Keratinocyte (primary cell): ENCODE measurements around the gene RNF180. TPM values are rescaled to one million over a fixed set of nuclear protein-coding genes. Genes with fewer than 3 reads are reported as not detected.

Source experiments
- DNase-seq: peaks from one replicate; pipeline ENCODE4 v3.0.0-alpha.2; 2011; ENCODE audit warnings: low read depth, missing footprints, low spot score
- FAIRE-seq: peaks from 2 replicates; lab custom pipeline; 2011; peaks lifted over from hg19 to GRCh38; lab: Jason Lieb, UNC
- H2AFZ ChIP-seq: 2 replicates; pipeline ENCODE4 v1.6.0; 2012; ENCODE audit warnings: low read length, control low read depth, inconsistent platforms; ENCODE audit not compliant: control insufficient read depth
- H3K27ac ChIP-seq: 2 replicates; pipeline ENCODE4 v1.5.1; 2011; ENCODE audit warnings: low read length; ENCODE audit not compliant: control insufficient read depth, insufficient read depth
- H3K27me3 ChIP-seq: 3 replicates; pipeline ENCODE4 v1.6.0; 2011; ENCODE audit warnings: low read length; ENCODE audit not compliant: control insufficient read depth, insufficient read depth; ENCODE audit errors: extremely low read depth
- H3K36me3 ChIP-seq, 2 experiments: 2 replicates in 1 of 2; 3 replicates in 1 of 2; pipeline ENCODE4 v1.5.1; 2011; ENCODE audit warnings: low read length in 2 of 2, mild to moderate bottlenecking in 1 of 2; ENCODE audit not compliant: control insufficient read depth in 2 of 2, insufficient read depth in 2 of 2; ENCODE audit errors: extremely low read depth in 1 of 2
- H3K4me1 ChIP-seq: 3 replicates; pipeline ENCODE4 v1.5.1; 2011; ENCODE audit warnings: low read length; ENCODE audit not compliant: control insufficient read depth, insufficient read depth; ENCODE audit errors: extremely low read depth
- H3K4me2 ChIP-seq: 3 replicates; pipeline ENCODE4 v1.6.0; 2011; ENCODE audit warnings: low read depth, low read length; ENCODE audit not compliant: control insufficient read depth, insufficient read depth; ENCODE audit errors: extremely low read depth
- H3K4me3 ChIP-seq, 3 experiments: fragments of 200-600 bp in 1 of 3; sonication (generic) in 1 of 3; 2 replicates in 2 of 3; 3 replicates in 1 of 3; pipeline ENCODE4 v1.5.1; 2011 to 2016; ENCODE audit warnings: low read length in 3 of 3, mild to moderate bottlenecking in 3 of 3, control low read depth in 2 of 3, inconsistent platforms in 1 of 3, low read depth in 1 of 3, mixed read lengths in 1 of 3, mixed run types in 1 of 3, moderate library complexity in 1 of 3; ENCODE audit not compliant: control insufficient read depth in 2 of 3, insufficient read depth in 2 of 3; ENCODE audit errors: extremely low read depth in 1 of 3
- H3K79me2 ChIP-seq: 2 replicates; pipeline ENCODE4 v1.6.0; 2012; ENCODE audit warnings: low read length; ENCODE audit not compliant: control insufficient read depth, insufficient read depth
- H3K9ac ChIP-seq: 3 replicates; pipeline ENCODE4 v1.6.0; 2011; ENCODE audit warnings: low read length; ENCODE audit not compliant: control insufficient read depth, insufficient read depth; ENCODE audit errors: extremely low read depth
- H3K9me1 ChIP-seq: 3 replicates; pipeline ENCODE4 v1.6.0; 2011; ENCODE audit warnings: low read length; ENCODE audit not compliant: control insufficient read depth, insufficient read depth; ENCODE audit errors: extremely low read depth
- H3K9me3 ChIP-seq: 2 replicates; pipeline ENCODE4 v1.5.1; 2012; ENCODE audit warnings: low read depth, low read length; ENCODE audit not compliant: control insufficient read depth
- H4K20me1 ChIP-seq: 3 replicates; pipeline ENCODE4 v1.6.0; 2011; ENCODE audit warnings: low read length; ENCODE audit not compliant: control insufficient read depth, insufficient read depth; ENCODE audit errors: extremely low read depth
- CTCF ChIP-seq, 3 experiments: IDR thresholded peaks in 1 of 3; conservative IDR thresholded peaks in 1 of 3; optimal IDR thresholded peaks in 1 of 3; 2 replicates in 2 of 3; 3 replicates in 1 of 3; pipeline versions ENCODE3 to v1.5.1; 2011; ENCODE audit warnings: low read length in 3 of 3, mild to moderate bottlenecking in 3 of 3, moderate library complexity in 2 of 3, control low read depth in 1 of 3, inconsistent platforms in 1 of 3; ENCODE audit not compliant: insufficient read depth in 2 of 3; ENCODE audit errors: extremely low read depth in 1 of 3
- EZH2 ChIP-seq: IDR thresholded peaks from one replicate; pipeline ENCODE4 v1.6.1; 2012; ENCODE audit warnings: inconsistent platforms, mild to moderate bottlenecking, low read length, moderate library complexity
- dilution Hi-C: fragments of 300-500 bp; cut with MboI; formaldehyde crosslinking; loops from one replicate; pipeline ENCODE4 v1.7.0; 2020; ENCODE audit warnings: low sequenced_read_pairs; ENCODE audit not compliant: extremely low pct_ligation_motif_present
- polyA plus RNA-seq, 5 experiments: library from polyadenylated mRNA; depleted of rRNA in 3 of 5; stranded (reverse) in 3 of 5; stranded (forward) in 1 of 5; unstranded in 1 of 5; fragments of >200 nt; gene quantifications; 1 replicate in 1 of 5; 2 replicates in 3 of 5; 3 replicates in 1 of 5; pipeline versions ENCODE4 v1.2.1 to v1.2.3, GENCODE V29; 2011 to 2012; ENCODE audit warnings: missing spikeins in 2 of 5, low read depth in 1 of 5, low replicate concordance in 1 of 5

RNF180 gene
- polyA plus RNA-seq, 1 donor (not counting 4 experiments of a cell fraction or from before 2014, with no cell fraction given) = 2.4 TPM

GRCh38 chr5:64344501-64344900 lies 178.9 kb downstream of the RNF180 start:
- no peak overlapping the region for H3K4me3 ChIP-seq
- TF ChIP-seq EZH2 (no peak), CTCF (optimal IDR thresholded peaks at IDR 0.05 in 1 of 3, IDR thresholded peaks at IDR 0.05 in 1 of 3, conservative IDR thresholded peaks at IDR 0.05 in 1 of 3; ENCODE audit: extremely low read depth in 1 of 3, insufficient read depth in 2 of 3, low read length in 3 of 3) (no peak)
- no peak overlapping the region for H3K27ac ChIP-seq
- H3K9me1 ChIP-seq = no peaks in the 10 kb centered on the region
- H3K4me1 ChIP-seq = peaks cover 22% of the 10 kb centered on the region
- H3K79me2 ChIP-seq = no peaks in the 10 kb centered on the region
- no peaks in the 10 kb centered on the region for H3K9me3 ChIP-seq
- no peak for FAIRE-seq
- no peak overlapping the region for H2AFZ ChIP-seq
- H4K20me1 ChIP-seq = no peaks in the 10 kb centered on the region
- no peaks in the 10 kb centered on the region for H3K36me3 ChIP-seq
- no peak overlapping the region for H3K4me2 ChIP-seq
- no peak for DNase-seq
- H3K27me3 ChIP-seq = no peaks in the 10 kb centered on the region
- H3K9ac ChIP-seq = no peak overlapping the region
- dilution Hi-C loops = no loop called here

DNA sequence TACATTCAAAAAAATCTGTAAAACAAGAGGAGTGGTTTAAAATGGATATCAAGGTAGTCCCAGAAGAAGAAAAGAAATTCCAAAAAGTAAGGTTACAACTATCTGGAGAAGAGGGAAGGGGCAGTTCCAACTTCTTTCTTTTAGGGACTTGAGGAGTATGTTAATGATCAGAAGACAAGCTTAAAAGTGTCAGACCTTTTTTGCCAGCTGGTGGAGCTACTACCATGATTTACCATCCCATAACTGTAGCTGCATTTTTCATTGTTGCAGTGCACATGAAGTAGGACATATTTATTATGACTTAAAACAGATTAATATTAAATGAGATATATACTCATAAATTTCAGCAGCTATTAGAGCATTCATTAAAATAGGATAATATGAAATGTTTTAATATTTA lies 181.7 kb downstream of the RNF180 start:
- Histone ChIP-seq H3K4me2 (no peak overlapping the region), H3K4me3 (no peak overlapping the region), H3K27ac (no peak overlapping the region), H3K9ac (no peak overlapping the region), H3K79me2 (no peaks in the 10 kb centered on the region), H2AFZ (no peak overlapping the region), H3K27me3 (no peaks in the 10 kb centered on the region), H3K9me1 (no peaks in the 10 kb centered on the region), H3K9me3 (no peaks in the 10 kb centered on the region), H3K4me1 (no peaks in the 10 kb centered on the region), H3K36me3 (no peaks in the 10 kb centered on the region), H4K20me1 (no peaks in the 10 kb centered on the region)
- FAIRE-seq (no peak), DNase-seq (no peak)
- dilution Hi-C loops = no loop called here
- TF ChIP-seq CTCF (optimal IDR thresholded peaks at IDR 0.05 in 1 of 3, IDR thresholded peaks at IDR 0.05 in 1 of 3, conservative IDR thresholded peaks at IDR 0.05 in 1 of 3; ENCODE audit: extremely low read depth in 1 of 3, insufficient read depth in 2 of 3, low read length in 3 of 3) = no peak
- TF ChIP-seq EZH2 = no peak
